ENCODE measurements around the gene HIRA. TPM values are rescaled to one million over a fixed set of nuclear protein-coding genes. Genes with fewer than 3 reads are reported as not detected.

Gene HIRA
- total and polyA plus RNA-seq, 9 of the 15 experiments (the other 6 are each of a cell fraction or from before 2014, with no cell fraction given), result 0.96 to 132 (median 58.4) TPM

DNA sequence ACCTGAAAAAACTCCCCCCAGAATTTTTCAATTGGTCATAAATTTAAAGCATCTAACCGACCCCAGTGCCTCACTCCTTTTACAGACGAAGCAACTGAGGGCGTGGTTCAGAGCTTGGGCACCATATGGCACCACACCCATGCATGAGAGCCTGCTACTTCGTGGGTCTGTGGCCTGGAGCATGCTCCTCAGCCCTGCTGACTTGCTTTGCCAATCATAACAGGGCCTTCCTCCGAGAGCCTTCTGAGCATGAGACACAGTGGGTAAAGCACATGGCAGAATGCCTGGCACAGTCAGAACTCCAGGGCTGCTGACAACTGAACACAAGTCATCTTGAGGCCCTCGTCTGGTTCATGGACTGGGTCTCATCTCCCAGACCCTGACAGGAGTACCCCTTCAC lies 33.3 kb downstream of the HIRA start (continued):
- TF ChIP-seq DEAF1 (CRISPR knock-in tag; IDR thresholded peaks at IDR 0.05) (no peak), REST (IDR thresholded peaks at IDR 0.05; ENCODE audit: borderline replicate concordance) (no peak), REST (CRISPR knock-in tag; IDR thresholded peaks at IDR 0.05; ENCODE audit: low read depth) (no peak), TRIM25 (IDR thresholded peaks at IDR 0.05; ENCODE audit: borderline replicate concordance) (no peak), ZFPM2 (CRISPR knock-in tag; IDR thresholded peaks at IDR 0.05) (0 out of 2 replicates have a peak, but pooled peaks have one; percentile 53), ZNF318 (IDR thresholded peaks at IDR 0.05; ENCODE audit: borderline replicate concordance in 1 of 2, low read depth in 1 of 2) (no peak), ZNF316 (IDR thresholded peaks at IDR 0.05) (no peak), ETV5 (CRISPR knock-in tag; IDR thresholded peaks at IDR 0.05; ENCODE audit: low read depth) (no peak)
